Small intestine (tissue), 16 donors: ENCODE measurements around the gene TMEM196. TPM values are rescaled to one million over a fixed set of nuclear protein-coding genes. Genes with fewer than 3 reads are reported as not detected.
A peak's percentile ranks its signal among the peaks of the same experiment; 100 is the strongest.

Source experiments
- DNase-seq, 2 donors: peaks; one replicate each; pipeline versions ENCODE4 v3.0.0 to v3.0.0-alpha.2; 2013
- FAIRE-seq: peaks from 2 replicates; lab custom pipeline; 2012; peaks lifted over from hg19 to GRCh38; lab: Jason Lieb, UNC
- H3K27ac ChIP-seq, 3 donors: one replicate each; pipeline ENCODE4 v1.5.1; 2013; ENCODE audit warnings: low read length in 2 of 3, mild to moderate bottlenecking in 2 of 3, control low read depth in 1 of 3, inconsistent platforms in 1 of 3, low read depth in 1 of 3, moderate library complexity in 1 of 3
- H3K27me3 ChIP-seq, 3 donors: one replicate each; pipeline ENCODE4 v1.6.1; 2013; ENCODE audit warnings: low read length in 3 of 3, inconsistent platforms in 1 of 3; ENCODE audit not compliant: control insufficient read depth in 3 of 3, insufficient read depth in 3 of 3
- H3K36me3 ChIP-seq, 3 donors: one replicate each; pipeline ENCODE4 v1.6.1; 2013; ENCODE audit warnings: low read length in 3 of 3, inconsistent platforms in 1 of 3, low read depth in 1 of 3, mild to moderate bottlenecking in 1 of 3, moderate library complexity in 1 of 3; ENCODE audit not compliant: control insufficient read depth in 3 of 3, insufficient read depth in 2 of 3
- H3K4me1 ChIP-seq, 3 donors: one replicate each; pipeline ENCODE4 v1.6.1; 2013; ENCODE audit warnings: low read length in 2 of 3, inconsistent platforms in 1 of 3, low read depth in 1 of 3, mild to moderate bottlenecking in 1 of 3, moderate library complexity in 1 of 3; ENCODE audit not compliant: control insufficient read depth in 3 of 3, insufficient read depth in 2 of 3
- H3K4me3 ChIP-seq, 3 donors: one replicate each; pipeline ENCODE4 v1.5.1; 2013; ENCODE audit warnings: low read length in 3 of 3, control low read depth in 1 of 3, inconsistent platforms in 1 of 3, low read depth in 1 of 3, mild to moderate bottlenecking in 1 of 3, moderate library complexity in 1 of 3
- H3K9me3 ChIP-seq, 2 donors: one replicate each; pipeline ENCODE4 v1.6.1; 2013; ENCODE audit warnings: low read depth in 1 of 2, low read length in 1 of 2; ENCODE audit not compliant: control insufficient read depth in 2 of 2, insufficient read depth in 1 of 2
- WGBS, 3 donors: extraction: QIAGEN DNeasy Blood & Tissue Kit; methylation state at CpG; one replicate each; pipeline ENCODE4 v1.1.7; 2013; 5-methylcytosine and 5-hydroxymethylcytosine counted together
- long read RNA-seq, 10 donors: transcript quantifications; one replicate each; lab custom pipeline, GENCODE V29; 2026
- polyA plus RNA-seq, 4 donors: library from polyadenylated mRNA; stranded (reverse) in 3 of 4; unstranded in 1 of 4; fragments of 200-250 nt in 3 of 4; fragments of 120-200 nt in 1 of 4; gene quantifications; one replicate each; pipeline versions ENCODE4 v1.2.1 to v1.2.3, GENCODE V29; 2013
- donor health status: healthy with polysubstance abuse.
- donor health status: control.
- donor health status: control.
- donor health status: Bipolar disorder and iron deficiency.
- donor health status: healthy.

TMEM196 gene
- under 1 TPM in 2 of 4 donors, not detected in 2; 0.09 to 0.22 TPM for polyA plus RNA-seq
- long read RNA-seq, donor 1, result 0 reads
- long read RNA-seq, donor 2, result 0 reads
- long read RNA-seq, donor 3, result 0 reads
- long read RNA-seq, donor 4, result 0 reads
- long read RNA-seq, donor 5, result 0 reads
- long read RNA-seq, donor 6, result 0 reads
- long read RNA-seq, donor 7, result 0 reads
- long read RNA-seq, donor 8, result 0 reads
- long read RNA-seq, donor 9, result 0 reads
- long read RNA-seq, donor 10, partial matches to known transcripts, result 0 of 1 reads
- long read RNA-seq, donor 10, other reads (novel, unspliced or antisense), result 0 of 1 reads

- H3K27ac ChIP-seq, result peak within 1 kb of the TSS in 1 of 3 donors; percentile 2
- no peaks in the 10 kb centered on the region for H3K4me1 ChIP-seq
- 3 to 8% (median 7%) methylated on average over 49 of the region's 49 CpGs for WGBS, 3 donors
- peak within 1 kb of the TSS in 1 of 3 donors; percentile 26 for H3K4me3 ChIP-seq
- FAIRE-seq (no peak), DNase-seq (peak in 1 of 2 donors; percentile 56)
- no peaks in the 10 kb centered on the region for H3K9me3 ChIP-seq
- H3K36me3 ChIP-seq, result no peaks in the 10 kb centered on the region
- H3K27me3 ChIP-seq, result peaks cover 0 to 28% (median 16%) of the 10 kb centered on the region in 3 donors
These were observed at the start of gene TMEM196 for GRCh38 chr7:19772841-19773760. TSS of gene TMEM196 (minus strand) at chr7:19773617. CDS start at chr7:19772696, 921 bp downstream.

- Histone ChIP-seq H3K4me3 (no peak overlapping the region), H3K27me3 (no peaks in the 10 kb centered on the region), H3K9me3 (no peaks in the 10 kb centered on the region), H3K27ac (no peak overlapping the region), H3K4me1 (no peaks in the 10 kb centered on the region), H3K36me3 (no peaks in the 10 kb centered on the region)
- DNase-seq (no peak), FAIRE-seq (no peak)
- 62 to 74% (median 73%) methylated on average over 2 of the region's 2 CpGs for WGBS, 3 donors
These were observed 42.7 kb upstream of the TMEM196 start for GRCh38 chr7:19816128-19816527.

GRCh38 chr7:19815546-19815945, 42.1 kb upstream of the TMEM196 start:
- H3K27me3 ChIP-seq, result no peaks in the 10 kb centered on the region
- DNase-seq (no peak), FAIRE-seq (no peak)
- H3K27ac ChIP-seq, result no peak overlapping the region
- 44 to 65% (median 46%) methylated on average over 2 of the region's 2 CpGs for WGBS, 3 donors
- H3K9me3 ChIP-seq, result no peaks in the 10 kb centered on the region
- no peaks in the 10 kb centered on the region for H3K4me1 ChIP-seq
- H3K36me3 ChIP-seq, result no peaks in the 10 kb centered on the region
- no peak overlapping the region for H3K4me3 ChIP-seq

GRCh38 chr7:19814776-19815175, 41.4 kb upstream of the TMEM196 start:
- Histone ChIP-seq H3K27me3 (no peaks in the 10 kb centered on the region), H3K4me1 (no peaks in the 10 kb centered on the region), H3K36me3 (no peaks in the 10 kb centered on the region), H3K4me3 (no peak overlapping the region), H3K9me3 (no peaks in the 10 kb centered on the region), H3K27ac (no peak overlapping the region)
- no peak for DNase-seq
- WGBS, 3 donors, result 77 to 82% (median 82%) methylated on average over 2 of the region's 2 CpGs
- FAIRE-seq, result no peak

GRCh38 chr7:19811386-19811785, 38.0 kb upstream of the TMEM196 start:
- H3K4me3 ChIP-seq, result no peak overlapping the region
- H3K27me3 ChIP-seq, result no peaks in the 10 kb centered on the region
- H3K27ac ChIP-seq, result no peak overlapping the region
- 39 to 60% (median 56%) methylated on average over 1 of the region's 1 CpG for WGBS, 3 donors
- no peaks in the 10 kb centered on the region for H3K9me3 ChIP-seq
- no peaks in the 10 kb centered on the region for H3K4me1 ChIP-seq
- no peaks in the 10 kb centered on the region for H3K36me3 ChIP-seq
- no peak for FAIRE-seq
- no peak for DNase-seq

GRCh38 chr7:19798986-19799385, 25.6 kb upstream of the TMEM196 start:
- 36 to 59% (median 38%) methylated on average over 3 of the region's 3 CpGs for WGBS, 3 donors
- no peak for FAIRE-seq
- H3K4me3 ChIP-seq, result no peak overlapping the region

GRCh38 chr7:19783541-19783940, 10.1 kb upstream of the TMEM196 start:
- H3K27ac ChIP-seq, result no peak overlapping the region
- no peaks in the 10 kb centered on the region for H3K36me3 ChIP-seq
- no peaks in the 10 kb centered on the region for H3K9me3 ChIP-seq
- no peak overlapping the region for H3K4me3 ChIP-seq
- no peaks in the 10 kb centered on the region for H3K4me1 ChIP-seq
- no peak for DNase-seq
- FAIRE-seq, result no peak
- no peaks in the 10 kb centered on the region for H3K27me3 ChIP-seq

More at GRCh38 chr7:19798986-19799385, 25.6 kb upstream of the TMEM196 start:
- Histone ChIP-seq H3K27me3 (no peaks in the 10 kb centered on the region), H3K27ac (no peak overlapping the region), H3K36me3 (no peaks in the 10 kb centered on the region), H3K9me3 (no peaks in the 10 kb centered on the region), H3K4me1 (no peaks in the 10 kb centered on the region)
- no peak for DNase-seq

- peaks cover 0 to 26% (median 15%) of the 10 kb centered on the region in 3 donors for H3K27me3 ChIP-seq
- WGBS, 3 donors, result 64 to 69% (median 64%) methylated on average over 4 of the region's 4 CpGs
- no peaks in the 10 kb centered on the region for H3K36me3 ChIP-seq
- no peaks in the 10 kb centered on the region for H3K9me3 ChIP-seq
- DNase-seq (no peak), FAIRE-seq (no peak)
- no peak overlapping the region for H3K27ac ChIP-seq
- H3K4me3 ChIP-seq, result no peak overlapping the region
- no peaks in the 10 kb centered on the region for H3K4me1 ChIP-seq
These were observed 3.6 kb upstream of the TMEM196 start for GRCh38 chr7:19776981-19777380.
